Prostate gland (tissue), 2 donors: Measurements from ENCODE around the gene SYNM. TPM values are rescaled to one million over a fixed set of nuclear protein-coding genes. Genes with fewer than 3 reads are reported as not detected.
A peak's percentile ranks its signal among the peaks of the same experiment; 100 is the strongest.

ENCODE experiments used
- DNase-seq: peaks from one replicate; pipeline ENCODE4 v3.0.0-alpha.2; 2019; ENCODE audit warnings: low spot score
- H3K27ac ChIP-seq, 2 donors: fragments of 200-600 bp; sonication (generic); 2 replicates each; pipeline ENCODE4 v1.5.1; 2017 to 2019
- H3K27me3 ChIP-seq: fragments of 200-600 bp; sonication (generic); replicated peaks from 2 replicates; pipeline ENCODE4 v1.5.1; 2019; ENCODE audit not compliant: insufficient read depth
- H3K36me3 ChIP-seq, 2 donors: fragments of 200-600 bp; sonication (generic); 1 replicate in 1 of 2; 2 replicates in 1 of 2; pipeline versions ENCODE4 v1.5.1 to v1.8.1; 2017 to 2019
- H3K4me1 ChIP-seq: fragments of 200-600 bp; sonication (generic); replicated peaks from 2 replicates; pipeline ENCODE4 v1.5.1; 2019
- H3K4me3 ChIP-seq, 2 donors: fragments of 200-600 bp; sonication (generic); 2 replicates each; pipeline ENCODE4 v1.5.1; 2017 to 2019
- H3K9me3 ChIP-seq: fragments of 200-600 bp; sonication (generic); 2 replicates; pipeline ENCODE4 v1.5.1; 2017
- CTCF ChIP-seq, 4 experiments: fragments of 200-600 bp in 2 of 4; fragments of 450-650 bp in 2 of 4; sonication (generic) in 2 of 4; IDR thresholded peaks; 1 replicate in 3 of 4; 2 replicates in 1 of 4; pipeline ENCODE4 v1.5.1; 2016 to 2019; ENCODE audit warnings: antibody characterized with exemption in 4 of 4, mild to moderate bottlenecking in 2 of 4, moderate library complexity in 2 of 4
- POLR2A ChIP-seq: fragments of 450-650 bp; IDR thresholded peaks from one replicate; pipeline ENCODE4 v1.6.1; 2016; ENCODE audit warnings: antibody characterized with exemption, mild to moderate bottlenecking
- POLR2AphosphoS5 ChIP-seq: sonication (generic); formaldehyde crosslinking; IDR thresholded peaks from one replicate; pipeline ENCODE4 v1.6.1; 2017; ENCODE audit warnings: antibody characterized with exemption
- WGBS: methylation state at CpG from one replicate; pipeline ENCODE4 v1.1.5; 2018; 5-methylcytosine and 5-hydroxymethylcytosine counted together
- intact Hi-C: fragments of 100-400 bp; cut with DNase I; formaldehyde crosslinking; loops from one replicate; pipeline ENCODE4 v1.14.2; 2022
- total RNA-seq, 2 donors: library from RNA; depleted of rRNA; stranded (reverse); fragments of >200 nt; gene quantifications; one replicate each; pipeline ENCODE4 v1.1.0, GENCODE V29; 2016

The SYNM gene
- total RNA-seq = 100 to 1,000 TPM; 181 to 185 TPM

GRCh38 chr15:99104788-99105513 is at the start of gene SYNM:
Gene SYNM, plus strand, starts transcription at chr15:99105080. Its CDS starts 120 bp downstream, at chr15:99105200.
- H3K36me3 ChIP-seq = no peaks in the 10 kb centered on the region
- peak; percentile 72 to 94 (median 88) for TF ChIP-seq CTCF (IDR thresholded peaks at IDR 0.05)
- peak; percentile 50 for TF ChIP-seq POLR2A
- TF ChIP-seq POLR2AphosphoS5 = peak; percentile 36
- DNase-seq = peak; percentile 63
- H3K9me3 ChIP-seq = no peaks in the 10 kb centered on the region
- WGBS = 0% methylated on average over 39 of the region's 91 CpGs
- H3K4me3 ChIP-seq = peak within 1 kb of the TSS; percentile 50 to 51
- intact Hi-C loops = loop anchor here (5.0 to 10.0 kb wide), 3 partner anchors 67 to 600 kb away; partner anchors contain the start of gene MEF2A
- peak within 1 kb of the TSS; percentile 77 to 83 for H3K27ac ChIP-seq
- H3K27me3 ChIP-seq = no peaks in the 10 kb centered on the region
- no peaks in the 10 kb centered on the region for H3K4me1 ChIP-seq

GRCh38 chr15:99055555-99056134 is 49.2 kb upstream of the SYNM start:
- no peak overlapping the region for H3K4me3 ChIP-seq
- DNase-seq = no peak
- no peaks in the 10 kb centered on the region for H3K4me1 ChIP-seq
- no peaks in the 10 kb centered on the region for H3K27me3 ChIP-seq
- H3K36me3 ChIP-seq = no peaks in the 10 kb centered on the region
- H3K27ac ChIP-seq = no peak overlapping the region
- WGBS = 76% methylated on average over 6 of the region's 6 CpGs
- intact Hi-C loops = loop anchor here (5.0 to 10.0 kb wide), 5 partner anchors 38 to 538 kb away; no protein-coding TSS in a partner anchor
- no peak for TF ChIP-seq CTCF (IDR thresholded peaks at IDR 0.05)
- no peak for TF ChIP-seq POLR2A
- no peak for TF ChIP-seq POLR2AphosphoS5
- H3K9me3 ChIP-seq = no peaks in the 10 kb centered on the region

- H3K27ac ChIP-seq = peak overlapping the region in 1 of 2 donors; percentile 25
- intact Hi-C loops = loop anchor here (5.0 to 10.0 kb wide), 5 partner anchors 40 to 540 kb away; no protein-coding TSS in a partner anchor
Measured at GRCh38 chr15:99057020-99057419, 47.9 kb upstream of the SYNM start.

GRCh38 chr15:99057697-99058420 is 47.0 kb upstream of the SYNM start:
- intact Hi-C loops = loop anchor here (5.0 to 10.0 kb wide), 5 partner anchors 41 to 541 kb away; no protein-coding TSS in a partner anchor
- Histone ChIP-seq H3K27ac (peak overlapping the region; percentile 52 to 69), H3K36me3 (no peaks in the 10 kb centered on the region), H3K9me3 (no peaks in the 10 kb centered on the region), H3K4me3 (no peak overlapping the region), H3K4me1 (no peaks in the 10 kb centered on the region), H3K27me3 (no peaks in the 10 kb centered on the region)
- DNase-seq = no peak
- no peak for TF ChIP-seq POLR2A
- TF ChIP-seq CTCF (IDR thresholded peaks at IDR 0.05) = no peak
- peak; percentile 11 for TF ChIP-seq POLR2AphosphoS5
- WGBS = 51% methylated on average over 20 of the region's 20 CpGs

More at GRCh38 chr15:99057020-99057419, 47.9 kb upstream of the SYNM start:
- no peak for TF ChIP-seq CTCF (IDR thresholded peaks at IDR 0.05)
- no peak for TF ChIP-seq POLR2AphosphoS5
- TF ChIP-seq POLR2A = no peak
- Histone ChIP-seq H3K36me3 (no peaks in the 10 kb centered on the region), H3K27me3 (no peaks in the 10 kb centered on the region), H3K9me3 (no peaks in the 10 kb centered on the region), H3K4me1 (no peaks in the 10 kb centered on the region), H3K4me3 (no peak overlapping the region)
- WGBS = 61% methylated on average over 4 of the region's 4 CpGs
- no peak for DNase-seq
